ENCODE data around the gene ADAM23. TPM values are rescaled to one million over a fixed set of nuclear protein-coding genes. Genes with fewer than 3 reads are reported as not detected.

Gene ADAM23
- total and polyA plus RNA-seq, 2 experiments from 2014 or later, result 2.8 to 3.3 TPM

DNA sequence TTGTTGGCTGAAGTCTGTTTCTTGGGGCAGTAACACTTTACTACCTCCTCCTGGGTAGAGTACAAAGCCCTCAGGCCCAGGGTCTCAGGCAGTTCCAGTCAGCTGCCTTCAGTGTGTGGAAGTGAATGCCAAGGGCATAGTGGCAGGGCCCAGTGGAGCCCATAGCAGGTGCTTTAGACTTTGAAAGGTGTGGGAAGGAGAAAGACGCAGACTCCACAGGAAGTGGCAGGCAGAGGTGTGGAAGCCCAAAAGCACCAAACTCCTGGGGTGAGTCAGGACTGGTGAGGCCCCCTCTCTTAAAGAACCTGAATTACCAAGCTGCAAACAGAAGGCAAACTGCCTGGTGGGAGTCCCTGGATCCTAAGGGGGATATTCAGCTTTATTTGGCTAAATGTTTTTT is 45.3 kb downstream of the ADAM23 start:
- H3K4me2 ChIP-seq, result no peak overlapping the region
- H3K9me3 ChIP-seq (ENCODE audit: low read depth), result no peaks in the 10 kb centered on the region
- H3K4me1 ChIP-seq (ENCODE audit: insufficient read depth), result no peaks in the 10 kb centered on the region
- H2AFZ ChIP-seq, result no peak overlapping the region
- H3K36me3 ChIP-seq (replicated peaks; ENCODE audit: insufficient read depth, low read depth), result no peaks in the 10 kb centered on the region
- TF ChIP-seq, protein P1, sequence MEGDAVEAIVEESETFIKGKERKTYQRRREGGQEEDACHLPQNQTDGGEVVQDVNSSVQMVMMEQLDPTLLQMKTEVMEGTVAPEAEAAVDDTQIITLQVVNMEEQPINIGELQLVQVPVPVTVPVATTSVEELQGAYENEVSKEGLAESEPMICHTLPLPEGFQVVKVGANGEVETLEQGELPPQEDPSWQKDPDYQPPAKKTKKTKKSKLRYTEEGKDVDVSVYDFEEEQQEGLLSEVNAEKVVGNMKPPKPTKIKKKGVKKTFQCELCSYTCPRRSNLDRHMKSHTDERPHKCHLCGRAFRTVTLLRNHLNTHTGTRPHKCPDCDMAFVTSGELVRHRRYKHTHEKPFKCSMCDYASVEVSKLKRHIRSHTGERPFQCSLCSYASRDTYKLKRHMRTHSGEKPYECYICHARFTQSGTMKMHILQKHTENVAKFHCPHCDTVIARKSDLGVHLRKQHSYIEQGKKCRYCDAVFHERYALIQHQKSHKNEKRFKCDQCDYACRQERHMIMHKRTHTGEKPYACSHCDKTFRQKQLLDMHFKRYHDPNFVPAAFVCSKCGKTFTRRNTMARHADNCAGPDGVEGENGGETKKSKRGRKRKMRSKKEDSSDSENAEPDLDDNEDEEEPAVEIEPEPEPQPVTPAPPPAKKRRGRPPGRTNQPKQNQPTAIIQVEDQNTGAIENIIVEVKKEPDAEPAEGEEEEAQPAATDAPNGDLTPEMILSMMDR (IDR thresholded peaks at IDR 0.05; ENCODE audit: poor library complexity), result no peak
- TF ChIP-seq EZH2phosphoT487 (IDR thresholded peaks at IDR 0.05; ENCODE audit: low read depth, severe bottlenecking, unreplicated experiment) (no peak), EZH2 (IDR thresholded peaks at IDR 0.05; ENCODE audit: borderline replicate concordance) (no peak)
- H3K9me2 ChIP-seq (replicated peaks; ENCODE audit: insufficient read depth), result no peaks in the 10 kb centered on the region
- no peaks in the 10 kb centered on the region for H3K79me2 ChIP-seq
- H3K27ac ChIP-seq, result no peak overlapping the region
- no peaks in the 10 kb centered on the region for H3K27me3 ChIP-seq
- no peak overlapping the region for H3K4me3 ChIP-seq
- H4K20me1 ChIP-seq (ENCODE audit: insufficient read depth, poor library complexity, severe bottlenecking), result no peaks in the 10 kb centered on the region
- no peak for DNase-seq (ENCODE audit: low spot score)
- WGBS (ENCODE audit: low lambda C conversion rate, missing lambda C conversion rate), result 100% methylated on average over 1 of the region's 1 CpG

DNA sequence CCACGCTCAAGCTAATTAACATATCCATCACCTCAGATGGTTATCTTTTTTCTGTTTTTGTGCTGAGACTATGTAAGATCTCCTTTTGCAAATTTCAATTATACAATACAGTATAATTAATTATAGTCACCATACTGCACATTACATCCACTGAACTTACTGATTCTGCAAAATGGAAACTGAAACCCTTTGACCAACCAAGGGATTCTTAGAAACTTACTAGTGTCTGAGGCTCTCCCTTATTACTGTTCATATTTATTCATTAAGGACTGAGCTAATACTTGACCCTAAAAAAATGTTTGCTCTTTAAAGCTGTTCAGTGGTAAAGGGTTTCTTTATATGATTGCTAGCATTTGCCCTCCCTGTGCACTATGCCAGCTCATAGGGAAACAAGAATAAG is 50.7 kb downstream of the ADAM23 start:
- Histone ChIP-seq H3K27ac (no peak overlapping the region), H3K4me2 (no peak overlapping the region), H3K4me1 (ENCODE audit: insufficient read depth) (no peaks in the 10 kb centered on the region), H3K27me3 (no peaks in the 10 kb centered on the region), H3K79me2 (no peaks in the 10 kb centered on the region), H3K9me2 (replicated peaks; ENCODE audit: insufficient read depth) (no peaks in the 10 kb centered on the region), H2AFZ (no peak overlapping the region), H3K9me3 (ENCODE audit: low read depth) (no peaks in the 10 kb centered on the region), H3K36me3 (replicated peaks; ENCODE audit: insufficient read depth, low read depth) (no peaks in the 10 kb centered on the region), H4K20me1 (ENCODE audit: insufficient read depth, poor library complexity, severe bottlenecking) (no peaks in the 10 kb centered on the region), H3K4me3 (no peak overlapping the region)
- TF ChIP-seq EZH2phosphoT487 (IDR thresholded peaks at IDR 0.05; ENCODE audit: low read depth, severe bottlenecking, unreplicated experiment) (no peak), EZH2 (IDR thresholded peaks at IDR 0.05; ENCODE audit: borderline replicate concordance) (no peak)
- TF ChIP-seq, protein P1 (IDR thresholded peaks at IDR 0.05; ENCODE audit: poor library complexity), result no peak
- DNase-seq (ENCODE audit: low spot score), result no peak
- 81% methylated on average over 1 of the region's 1 CpG for WGBS (ENCODE audit: low lambda C conversion rate, missing lambda C conversion rate)

DNA sequence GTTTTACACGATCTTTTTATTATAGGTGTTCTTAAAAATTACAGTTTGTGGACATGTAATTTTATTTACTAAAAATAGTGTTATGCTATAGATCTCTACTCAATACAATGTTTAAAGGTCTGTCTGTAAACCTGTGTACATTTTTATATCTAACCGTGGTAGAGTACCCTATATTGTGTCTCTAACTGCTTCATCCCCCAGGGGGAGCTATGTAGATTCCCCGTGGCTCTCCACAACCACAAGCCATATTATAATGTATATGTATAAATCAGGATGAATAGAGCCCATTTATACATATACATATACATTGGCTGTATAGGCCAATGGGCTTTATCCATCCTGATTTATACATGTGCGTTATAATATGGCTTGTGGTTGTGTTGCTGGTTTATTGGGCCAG is 59.4 kb downstream of the ADAM23 start:
- Histone ChIP-seq H3K9me2 (replicated peaks; ENCODE audit: insufficient read depth) (no peaks in the 10 kb centered on the region), H3K9me3 (ENCODE audit: low read depth) (no peaks in the 10 kb centered on the region), H3K27me3 (no peaks in the 10 kb centered on the region), H2AFZ (no peak overlapping the region), H3K27ac (no peak overlapping the region), H4K20me1 (ENCODE audit: insufficient read depth, poor library complexity, severe bottlenecking) (no peaks in the 10 kb centered on the region), H3K4me2 (no peak overlapping the region), H3K36me3 (replicated peaks; ENCODE audit: insufficient read depth, low read depth) (no peaks in the 10 kb centered on the region), H3K4me3 (no peak overlapping the region), H3K79me2 (no peaks in the 10 kb centered on the region), H3K4me1 (ENCODE audit: insufficient read depth) (no peaks in the 10 kb centered on the region)
- no peak for TF ChIP-seq EZH2phosphoT487 (IDR thresholded peaks at IDR 0.05; ENCODE audit: low read depth, severe bottlenecking, unreplicated experiment)
- TF ChIP-seq, protein P1 (IDR thresholded peaks at IDR 0.05; ENCODE audit: poor library complexity), result no peak
- no peak for TF ChIP-seq EZH2 (IDR thresholded peaks at IDR 0.05; ENCODE audit: borderline replicate concordance)
- DNase-seq (ENCODE audit: low spot score), result no peak
- WGBS (ENCODE audit: low lambda C conversion rate, missing lambda C conversion rate), result 84% methylated on average over 4 of the region's 4 CpGs

DNA sequence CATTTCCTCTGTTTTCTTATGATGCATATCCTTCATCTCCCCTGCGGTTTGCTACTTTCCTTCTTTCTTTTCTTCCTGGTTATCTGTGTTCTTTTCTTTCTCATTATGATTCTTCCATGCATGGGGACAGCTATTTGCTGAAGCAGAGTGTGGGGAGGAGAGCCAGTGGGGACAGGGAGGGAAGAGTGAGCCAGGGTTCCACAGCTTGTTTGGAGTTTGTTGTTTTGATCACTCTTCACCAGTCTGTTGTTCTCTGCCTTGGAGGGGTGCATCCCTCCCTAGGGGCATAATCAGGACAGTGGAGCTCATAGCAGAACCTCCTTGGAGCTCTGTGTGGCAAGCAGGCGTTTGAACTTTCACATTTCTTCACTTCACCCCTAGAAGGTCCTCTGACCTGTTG is 68.0 kb downstream of the ADAM23 start:
- Histone ChIP-seq H3K9me3 (ENCODE audit: low read depth) (no peaks in the 10 kb centered on the region), H3K4me2 (no peak overlapping the region), H3K79me2 (no peaks in the 10 kb centered on the region), H2AFZ (no peak overlapping the region), H4K20me1 (ENCODE audit: insufficient read depth, poor library complexity, severe bottlenecking) (no peaks in the 10 kb centered on the region), H3K9me2 (replicated peaks; ENCODE audit: insufficient read depth) (no peaks in the 10 kb centered on the region), H3K4me3 (no peak overlapping the region), H3K27me3 (no peaks in the 10 kb centered on the region), H3K36me3 (replicated peaks; ENCODE audit: insufficient read depth, low read depth) (no peaks in the 10 kb centered on the region), H3K27ac (no peak overlapping the region), H3K4me1 (ENCODE audit: insufficient read depth) (no peaks in the 10 kb centered on the region)
- no peak for TF ChIP-seq EZH2 (IDR thresholded peaks at IDR 0.05; ENCODE audit: borderline replicate concordance)
- TF ChIP-seq EZH2phosphoT487 (IDR thresholded peaks at IDR 0.05; ENCODE audit: low read depth, severe bottlenecking, unreplicated experiment), result no peak
- TF ChIP-seq, protein P1 (IDR thresholded peaks at IDR 0.05; ENCODE audit: poor library complexity), result no peak
- no peak for DNase-seq (ENCODE audit: low spot score)
- 75% methylated on average over 2 of the region's 2 CpGs for WGBS (ENCODE audit: low lambda C conversion rate, missing lambda C conversion rate)
